Esophagus muscularis mucosa (tissue), 4 donors: ENCODE data around the gene SHB. TPM values are rescaled to one million over a fixed set of nuclear protein-coding genes. Genes with fewer than 3 reads are reported as not detected.
A peak's percentile ranks its signal among the peaks of the same experiment; 100 is the strongest.

Source experiments
- DNase-seq: peaks from one replicate; pipeline ENCODE4 v3.0.0-alpha.2; 2017; ENCODE audit errors: extremely low spot score
- H3K27ac ChIP-seq, 4 donors: fragments of 200-600 bp; sonication (generic); replicated peaks in 1 of 4; 1 replicate in 3 of 4; 2 replicates in 1 of 4; pipeline ENCODE4 v1.5.1; 2016 to 2019; ENCODE audit warnings: mild to moderate bottlenecking in 1 of 4
- H3K27me3 ChIP-seq, 4 donors: fragments of 200-600 bp; sonication (generic); one replicate each; pipeline versions ENCODE4 v1.5.1 to v1.6.0; 2016 to 2019
- H3K36me3 ChIP-seq, 4 donors: fragments of 200-600 bp; sonication (generic); one replicate each; pipeline ENCODE4 v1.5.1; 2016 to 2019
- H3K4me1 ChIP-seq, 4 donors: fragments of 200-600 bp; sonication (generic); one replicate each; pipeline ENCODE4 v1.5.1; 2016 to 2019
- H3K4me3 ChIP-seq, 4 donors: fragments of 200-600 bp; sonication (generic); 1 replicate in 2 of 4; 2 replicates in 2 of 4; pipeline ENCODE4 v1.5.1; 2016 to 2019; ENCODE audit warnings: mild to moderate bottlenecking in 4 of 4, moderate library complexity in 1 of 4
- H3K9me3 ChIP-seq, 4 donors: fragments of 200-600 bp; sonication (generic); 1 replicate in 3 of 4; 2 replicates in 1 of 4; pipeline ENCODE4 v1.5.1; 2016 to 2019
- EP300 ChIP-seq: sonication (generic); formaldehyde crosslinking; IDR thresholded peaks from one replicate; pipeline ENCODE4 v1.6.1; 2017; ENCODE audit warnings: antibody characterized with exemption
- POLR2A ChIP-seq: fragments of 450-650 bp; IDR thresholded peaks from one replicate; pipeline ENCODE4 v1.6.1; 2017; ENCODE audit warnings: antibody characterized with exemption, moderate library complexity, mild to moderate bottlenecking, low read depth
- POLR2AphosphoS5 ChIP-seq, 2 donors: sonication (generic); formaldehyde crosslinking; IDR thresholded peaks; one replicate each; pipeline ENCODE4 v1.6.1; 2017; ENCODE audit warnings: antibody characterized with exemption in 2 of 2
- WGBS: methylation state at CpG from one replicate; pipeline ENCODE4 v1.1.5; 2018; 5-methylcytosine and 5-hydroxymethylcytosine counted together
- intact Hi-C: fragments of 100-400 bp; cut with DNase I; formaldehyde crosslinking; loops from one replicate; pipeline ENCODE4 v1.15.1; 2023
- total RNA-seq, 4 donors: library from RNA; depleted of rRNA; stranded (reverse); fragments of >200 nt; gene quantifications; one replicate each; pipeline versions ENCODE4 v1.1.0 to v1.2.1, GENCODE V29; 2016
- TF ChIP-seq, protein P1 (sequence below), 3 experiments: fragments of 200-600 bp in 2 of 3; fragments of 450-650 bp in 1 of 3; sonication (generic) in 2 of 3; IDR thresholded peaks; one replicate each; pipeline ENCODE4 v1.5.1; 2017 to 2019; ENCODE audit warnings: antibody characterized with exemption in 3 of 3, mild to moderate bottlenecking in 2 of 3, moderate library complexity in 1 of 3

The SHB gene
- total RNA-seq, 4 donors from 2014 or later = 16.6 to 21.2 (median 21.0) TPM

DNA sequence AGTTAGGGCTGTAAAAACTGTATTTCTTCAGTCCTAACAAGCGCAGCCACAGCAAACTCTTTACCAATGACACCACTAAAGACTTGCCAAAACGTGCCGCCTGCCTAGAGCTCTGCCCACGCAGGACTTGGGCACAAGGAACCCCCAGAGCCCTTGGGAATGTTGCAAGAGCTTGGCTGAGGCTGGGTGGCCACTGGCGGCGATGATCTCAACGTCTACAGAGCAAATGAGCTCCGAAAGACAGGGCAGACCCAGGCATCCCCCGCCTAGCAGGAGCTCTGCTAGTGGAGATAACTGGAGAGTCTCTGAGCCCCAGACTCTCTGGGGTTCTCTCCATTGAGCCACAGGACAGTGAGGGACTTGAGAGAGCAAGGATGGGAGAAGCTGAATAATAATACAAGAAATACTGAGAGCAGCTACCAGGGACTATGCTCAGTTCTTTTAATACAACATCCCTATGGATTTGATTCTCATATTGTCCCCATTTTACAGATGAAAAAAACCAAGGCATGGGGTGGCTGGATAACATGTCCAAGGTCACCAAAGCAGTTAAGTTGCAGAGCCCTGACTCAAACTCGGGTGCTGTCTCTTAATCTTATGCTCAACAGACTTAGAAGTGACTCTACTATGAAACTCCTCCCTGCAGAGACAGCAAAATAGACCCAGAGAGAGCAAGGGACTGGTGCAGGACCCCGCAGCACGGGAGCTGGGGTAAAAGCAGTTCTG is 32.5 kb downstream of the SHB start:
- TF ChIP-seq, protein P1, sequence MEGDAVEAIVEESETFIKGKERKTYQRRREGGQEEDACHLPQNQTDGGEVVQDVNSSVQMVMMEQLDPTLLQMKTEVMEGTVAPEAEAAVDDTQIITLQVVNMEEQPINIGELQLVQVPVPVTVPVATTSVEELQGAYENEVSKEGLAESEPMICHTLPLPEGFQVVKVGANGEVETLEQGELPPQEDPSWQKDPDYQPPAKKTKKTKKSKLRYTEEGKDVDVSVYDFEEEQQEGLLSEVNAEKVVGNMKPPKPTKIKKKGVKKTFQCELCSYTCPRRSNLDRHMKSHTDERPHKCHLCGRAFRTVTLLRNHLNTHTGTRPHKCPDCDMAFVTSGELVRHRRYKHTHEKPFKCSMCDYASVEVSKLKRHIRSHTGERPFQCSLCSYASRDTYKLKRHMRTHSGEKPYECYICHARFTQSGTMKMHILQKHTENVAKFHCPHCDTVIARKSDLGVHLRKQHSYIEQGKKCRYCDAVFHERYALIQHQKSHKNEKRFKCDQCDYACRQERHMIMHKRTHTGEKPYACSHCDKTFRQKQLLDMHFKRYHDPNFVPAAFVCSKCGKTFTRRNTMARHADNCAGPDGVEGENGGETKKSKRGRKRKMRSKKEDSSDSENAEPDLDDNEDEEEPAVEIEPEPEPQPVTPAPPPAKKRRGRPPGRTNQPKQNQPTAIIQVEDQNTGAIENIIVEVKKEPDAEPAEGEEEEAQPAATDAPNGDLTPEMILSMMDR (IDR thresholded peaks at IDR 0.05) = no peak
- TF ChIP-seq POLR2A (no peak), EP300 (no peak), POLR2AphosphoS5 (IDR thresholded peaks at IDR 0.05) (no peak)
- Histone ChIP-seq H3K27me3 (no peaks in the 10 kb centered on the region), H3K4me1 (peaks cover 55 to 72% (median 56%) of the 10 kb centered on the region in 4 donors), H3K9me3 (no peaks in the 10 kb centered on the region), H3K4me3 (no peak overlapping the region), H3K36me3 (no peaks in the 10 kb centered on the region), H3K27ac (no peak overlapping the region)
- DNase-seq = no peak
- 83% methylated on average over 12 of the region's 12 CpGs for WGBS
- intact Hi-C loops = no loop called here

DNA sequence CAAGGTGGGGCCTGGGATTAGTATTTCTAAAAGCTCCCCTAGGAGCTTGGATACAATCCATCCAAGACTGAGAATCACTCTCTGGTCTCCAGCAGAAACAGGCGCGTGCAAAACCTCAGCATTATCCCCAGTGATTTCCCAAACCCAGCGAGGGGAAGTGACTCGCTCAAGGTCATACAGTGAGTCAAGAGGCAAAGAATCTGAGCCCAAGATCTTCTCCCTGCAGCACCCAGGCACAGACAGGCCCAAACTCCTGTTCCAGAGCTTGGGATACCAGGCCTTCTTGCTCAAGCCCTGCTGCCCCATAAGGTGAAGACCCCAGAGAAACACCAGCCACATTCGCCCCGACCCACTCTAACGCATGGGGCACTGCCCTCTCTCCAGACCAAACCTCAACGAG is 33.2 kb downstream of the SHB start:
- no peaks in the 10 kb centered on the region for H3K27me3 ChIP-seq
- no peaks in the 10 kb centered on the region for H3K36me3 ChIP-seq
- intact Hi-C loops = no loop called here
- no peak for DNase-seq
- 79% methylated on average over 8 of the region's 8 CpGs for WGBS
- peaks cover 56 to 74% (median 59%) of the 10 kb centered on the region in 4 donors for H3K4me1 ChIP-seq
- TF ChIP-seq POLR2AphosphoS5 (IDR thresholded peaks at IDR 0.05) (no peak), EP300 (no peak), POLR2A (no peak)
- TF ChIP-seq, protein P1 (IDR thresholded peaks at IDR 0.05) = no peak
- no peak overlapping the region for H3K27ac ChIP-seq
- H3K9me3 ChIP-seq = no peaks in the 10 kb centered on the region
- H3K4me3 ChIP-seq = no peak overlapping the region

DNA sequence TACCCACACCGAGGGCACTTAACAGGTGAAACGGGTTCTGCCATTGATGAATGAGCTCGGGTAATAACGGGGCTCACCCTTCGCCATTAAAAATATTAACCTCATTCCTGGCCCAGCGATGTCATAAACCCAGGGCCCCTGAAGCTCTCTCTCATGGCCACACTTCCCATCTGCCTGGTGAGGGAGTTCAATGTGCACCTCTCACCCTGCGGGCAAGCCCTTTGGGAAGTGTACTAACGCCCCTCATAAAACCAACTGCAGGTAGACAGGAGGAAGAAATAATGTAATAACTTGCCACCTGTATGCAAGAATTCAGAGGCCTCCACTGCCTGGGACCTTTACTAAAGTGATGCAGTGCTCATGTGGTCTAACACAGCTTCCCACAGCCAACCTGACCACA is 35.1 kb downstream of the SHB start:
- intact Hi-C loops = no loop called here
- Histone ChIP-seq H3K4me3 (no peak overlapping the region), H3K27me3 (no peaks in the 10 kb centered on the region), H3K36me3 (no peaks in the 10 kb centered on the region), H3K9me3 (no peaks in the 10 kb centered on the region), H3K27ac (no peak overlapping the region), H3K4me1 (peaks cover 42 to 61% (median 51%) of the 10 kb centered on the region in 4 donors)
- TF ChIP-seq EP300 = no peak
- no peak for TF ChIP-seq POLR2AphosphoS5 (IDR thresholded peaks at IDR 0.05)
- TF ChIP-seq, protein P1 (IDR thresholded peaks at IDR 0.05) = no peak
- no peak for TF ChIP-seq POLR2A
- no peak for DNase-seq
- WGBS = 91% methylated on average over 7 of the region's 8 CpGs

DNA sequence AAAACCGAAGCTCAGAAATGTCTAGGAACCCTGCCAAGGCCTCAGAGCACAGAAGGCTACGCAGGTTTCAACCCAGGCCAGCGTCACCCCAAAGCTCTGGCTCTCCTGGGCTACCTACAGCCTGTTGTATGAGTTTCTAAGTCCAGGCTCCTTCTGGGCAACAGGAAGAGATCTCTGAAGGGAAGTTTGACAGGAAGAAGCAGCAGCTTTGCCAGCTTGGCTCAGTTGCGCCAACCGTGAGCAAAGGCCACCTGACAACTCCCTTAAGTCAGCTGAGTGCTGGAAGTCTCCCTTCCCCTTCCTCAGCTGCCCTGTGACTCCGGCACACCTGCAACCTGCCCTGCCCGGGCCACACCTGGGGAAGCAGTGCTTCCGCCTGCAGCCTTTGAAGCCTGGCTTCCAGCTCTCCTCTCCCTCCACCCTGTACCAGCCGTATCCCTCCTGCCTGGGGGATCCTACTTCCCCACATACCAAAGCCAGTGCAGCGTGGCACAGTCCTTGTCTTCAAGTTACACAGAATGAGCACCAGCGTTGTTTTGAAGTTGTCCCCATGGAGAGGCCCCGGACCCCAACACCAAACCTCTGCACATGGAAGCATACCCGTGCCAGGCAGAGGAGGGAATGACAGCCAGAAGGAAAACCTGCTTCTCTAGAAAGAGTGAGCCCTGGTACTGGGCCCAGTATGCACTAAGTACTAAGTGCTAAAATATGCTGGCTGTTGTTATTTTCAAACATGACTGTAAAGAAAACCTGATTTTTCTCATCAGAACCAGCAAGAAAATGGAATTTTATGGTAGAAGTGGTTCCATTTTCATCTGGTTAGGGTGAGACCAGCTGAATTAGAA is 36.5 kb downstream of the SHB start:
- intact Hi-C loops = no loop called here
- 67% methylated on average over 11 of the region's 13 CpGs for WGBS
- no peaks in the 10 kb centered on the region for H3K36me3 ChIP-seq
- no peak for DNase-seq
- no peak overlapping the region for H3K4me3 ChIP-seq
- H3K27ac ChIP-seq = peak overlapping the region; percentile 59 to 66 (median 62)
- H3K9me3 ChIP-seq = no peaks in the 10 kb centered on the region
- TF ChIP-seq, protein P1 (IDR thresholded peaks at IDR 0.05) = no peak
- TF ChIP-seq POLR2A (no peak), EP300 (no peak), POLR2AphosphoS5 (IDR thresholded peaks at IDR 0.05) (peak; percentile 42 to 73)
- no peaks in the 10 kb centered on the region for H3K27me3 ChIP-seq
- peaks cover 31 to 61% (median 47%) of the 10 kb centered on the region in 4 donors for H3K4me1 ChIP-seq
